Measurements from ENCODE around the gene KLHL10.
A peak's percentile ranks its signal among the peaks of the same experiment; 100 is the strongest.
"Not testable (repeated sequence)": the region's sequence is repeated elsewhere in the genome, so short reads cannot be mapped to it uniquely, and the experiment has no call there.

Gene KLHL10

DNA sequence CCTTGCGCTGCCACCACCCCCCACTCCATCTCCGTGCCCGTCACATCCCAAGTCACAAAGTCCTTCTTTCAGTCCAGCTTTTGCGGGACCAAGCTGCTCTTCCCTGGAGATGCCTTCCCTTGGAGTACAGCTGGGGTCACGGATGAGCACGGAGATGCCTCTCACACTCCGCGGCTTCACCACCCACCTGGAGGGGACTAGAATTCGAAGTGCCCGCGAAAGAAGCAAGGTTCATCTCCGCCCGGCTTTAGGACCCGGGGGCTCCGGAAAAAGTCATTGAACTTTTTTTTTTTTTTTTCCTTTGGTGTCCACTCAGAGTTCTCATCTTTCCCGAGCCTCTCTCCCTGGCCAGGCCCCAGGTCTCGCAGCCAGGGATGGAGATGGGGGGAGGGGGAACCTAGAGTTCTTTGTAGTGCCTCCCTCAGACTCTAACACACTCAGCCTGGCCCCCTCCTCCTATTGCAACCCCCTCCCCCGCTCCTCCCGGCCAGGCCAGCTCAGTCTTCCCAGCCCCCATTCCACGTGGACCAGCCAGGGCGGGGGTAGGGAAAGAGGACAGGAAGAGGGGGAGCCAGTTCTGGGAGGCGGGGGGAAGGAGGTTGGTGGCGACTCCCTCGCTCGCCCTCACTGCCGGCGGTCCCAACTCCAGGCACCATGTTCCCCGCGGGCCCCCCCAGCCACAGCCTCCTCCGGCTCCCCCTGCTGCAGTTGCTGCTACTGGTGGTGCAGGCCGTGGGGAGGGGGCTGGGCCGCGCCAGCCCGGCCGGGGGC, 25.1 kb upstream of the KLHL10 start, which contains the start of gene FKBP10:
Gene FKBP10, plus strand, starts transcription at position 624 of the 771 bp plus-strand sequence. Its CDS starts 31 bp downstream, at position 655.
- DNase-seq (ENCODE audit: low read depth, low spot score), result no peak
- peak within 1 kb of the TSS; percentile 55 for H3K4me3 ChIP-seq (ENCODE audit: low read length)

DNA sequence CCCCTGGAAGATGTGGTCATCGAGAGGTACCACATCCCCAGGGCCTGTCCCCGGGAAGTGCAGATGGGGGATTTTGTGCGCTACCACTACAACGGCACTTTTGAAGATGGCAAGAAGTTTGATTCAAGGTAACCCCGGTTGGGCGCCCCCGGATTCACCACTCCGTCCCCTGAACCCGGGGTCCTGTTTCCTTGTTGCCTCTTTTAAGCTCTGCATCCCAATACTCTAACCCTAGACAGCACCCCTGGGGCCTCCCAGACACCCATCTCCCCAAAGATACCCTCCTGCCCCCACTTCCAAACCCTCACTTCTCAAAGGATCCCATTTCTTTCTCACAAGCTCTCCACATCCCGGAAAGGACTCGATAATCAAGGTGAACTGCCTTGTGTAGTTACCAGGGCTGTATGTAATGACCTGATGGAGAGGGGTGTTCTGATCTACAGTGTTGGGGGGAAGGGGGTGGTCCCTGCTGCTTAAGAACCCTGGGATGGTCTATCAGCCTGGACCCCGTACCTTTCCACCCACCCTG, 24.4 kb upstream of the KLHL10 start:
- no peak for DNase-seq (ENCODE audit: low read depth, low spot score)
- H3K4me3 ChIP-seq (ENCODE audit: low read length), result no peak overlapping the region

DNA sequence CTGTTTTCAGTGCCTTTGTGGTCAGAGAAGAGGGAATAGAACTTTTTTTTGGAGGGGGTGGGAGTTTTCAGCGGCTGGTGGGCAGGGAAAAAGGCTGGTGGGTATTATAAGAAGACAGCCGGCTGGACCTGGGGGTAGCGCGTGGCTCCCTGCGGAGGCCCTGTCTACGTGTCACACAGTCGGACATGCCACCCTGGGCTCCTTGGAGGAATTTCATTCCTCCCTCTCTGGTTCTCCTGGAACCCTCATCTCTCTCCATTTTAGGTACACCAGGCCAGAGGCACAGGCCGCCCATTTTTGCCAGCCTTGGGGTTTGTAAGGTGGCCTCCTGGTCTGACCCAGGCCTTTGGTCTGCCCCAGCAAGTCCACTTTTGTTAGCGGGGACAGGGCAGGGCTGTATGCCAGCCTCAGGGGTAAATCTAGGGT, 23.9 kb upstream of the KLHL10 start:
- DNase-seq (ENCODE audit: low read depth, low spot score), result no peak
- no peak overlapping the region for H3K4me3 ChIP-seq (ENCODE audit: low read length)

DNA sequence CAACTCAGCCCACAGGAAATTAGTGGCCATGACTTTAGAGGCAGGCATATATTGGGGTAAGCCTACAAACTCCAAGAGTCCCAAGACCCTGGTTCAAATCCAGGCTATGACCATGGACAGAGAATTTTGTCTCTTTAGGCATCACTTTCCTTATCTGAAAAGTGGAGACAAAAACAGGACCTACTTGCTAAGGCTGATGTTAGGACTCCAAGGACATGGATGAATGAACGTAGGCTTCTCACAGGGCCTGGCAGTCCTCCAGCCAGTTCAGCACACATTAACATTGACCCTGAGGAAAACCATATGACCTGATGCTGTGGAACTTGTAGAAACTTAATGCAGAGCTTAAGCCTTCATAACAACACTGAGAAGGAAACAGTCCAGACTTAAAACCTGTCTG, 23.4 kb upstream of the KLHL10 start:
- no peak for DNase-seq (ENCODE audit: low read depth, low spot score)
- H3K4me3 ChIP-seq (ENCODE audit: low read length), result no peak overlapping the region

DNA sequence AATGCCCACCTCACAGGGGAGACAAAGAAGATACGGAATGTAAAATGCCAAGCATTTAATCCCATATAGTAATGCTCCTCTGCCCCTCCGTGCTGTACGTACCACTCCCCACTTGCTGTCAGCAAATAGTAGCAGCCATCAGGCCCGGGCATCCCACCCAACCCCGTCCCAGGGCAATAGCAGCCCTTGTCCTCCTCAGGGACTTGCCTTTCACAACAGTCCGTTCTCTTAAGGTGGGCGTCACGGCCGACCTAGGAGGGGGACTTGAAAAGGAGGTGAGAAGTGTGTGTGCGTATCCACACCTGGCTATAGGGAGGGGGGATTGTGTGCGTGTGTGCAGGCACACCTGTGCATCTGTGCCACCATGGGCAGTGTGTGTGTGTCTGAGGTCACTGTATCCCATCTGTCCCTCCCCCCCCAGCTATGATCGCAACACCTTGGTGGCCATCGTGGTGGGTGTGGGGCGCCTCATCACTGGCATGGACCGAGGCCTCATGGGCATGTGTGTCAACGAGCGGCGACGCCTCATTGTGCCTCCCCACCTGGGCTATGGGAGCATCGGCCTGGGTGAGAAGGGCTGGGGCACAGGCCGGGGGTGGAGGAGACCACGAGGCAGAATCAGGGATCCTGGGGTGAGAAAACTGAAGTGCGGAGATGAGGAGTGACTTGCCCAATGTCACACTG, 20.8 kb upstream of the KLHL10 start:
- no peak overlapping the region for H3K4me3 ChIP-seq (ENCODE audit: low read length)
- no peak for DNase-seq (ENCODE audit: low read depth, low spot score)

DNA sequence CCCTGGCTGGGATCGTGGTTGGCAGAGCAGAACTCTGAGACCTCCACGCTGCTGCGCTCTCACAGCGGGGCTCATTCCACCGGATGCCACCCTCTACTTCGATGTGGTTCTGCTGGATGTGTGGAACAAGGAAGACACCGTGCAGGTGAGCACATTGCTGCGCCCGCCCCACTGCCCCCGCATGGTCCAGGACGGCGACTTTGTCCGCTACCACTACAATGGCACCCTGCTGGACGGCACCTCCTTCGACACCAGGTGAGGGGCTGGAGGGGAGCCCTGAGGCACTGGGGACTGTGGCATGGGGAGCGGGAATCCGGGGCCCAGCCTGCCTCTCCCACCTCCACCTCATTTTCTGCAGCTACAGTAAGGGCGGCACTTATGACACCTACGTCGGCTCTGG, 19.6 kb upstream of the KLHL10 start:
- no peak overlapping the region for H3K4me3 ChIP-seq (ENCODE audit: low read length)
- no peak for DNase-seq (ENCODE audit: low read depth, low spot score)

DNA sequence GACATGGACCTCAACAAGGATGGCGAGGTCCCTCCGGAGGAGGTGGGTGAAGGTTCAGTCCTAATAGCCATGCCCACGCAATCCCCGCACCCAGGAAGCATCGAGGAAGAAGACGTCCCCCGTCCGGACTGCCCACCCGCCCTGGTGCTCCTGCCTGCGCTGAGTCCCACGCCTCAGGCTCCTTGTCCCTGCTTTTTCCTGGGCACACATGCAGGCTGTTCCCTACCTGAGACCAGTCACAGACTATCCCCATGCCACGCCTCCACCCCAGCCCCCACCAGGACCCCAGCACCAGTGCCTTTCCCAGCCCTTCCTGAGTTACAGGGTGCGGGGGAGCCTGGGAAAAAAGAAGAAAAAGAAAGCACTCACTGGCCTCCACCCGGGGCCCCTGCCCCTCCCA, 15.8 kb upstream of the KLHL10 start:
- DNase-seq (ENCODE audit: low read depth, low spot score), result no peak

DNA sequence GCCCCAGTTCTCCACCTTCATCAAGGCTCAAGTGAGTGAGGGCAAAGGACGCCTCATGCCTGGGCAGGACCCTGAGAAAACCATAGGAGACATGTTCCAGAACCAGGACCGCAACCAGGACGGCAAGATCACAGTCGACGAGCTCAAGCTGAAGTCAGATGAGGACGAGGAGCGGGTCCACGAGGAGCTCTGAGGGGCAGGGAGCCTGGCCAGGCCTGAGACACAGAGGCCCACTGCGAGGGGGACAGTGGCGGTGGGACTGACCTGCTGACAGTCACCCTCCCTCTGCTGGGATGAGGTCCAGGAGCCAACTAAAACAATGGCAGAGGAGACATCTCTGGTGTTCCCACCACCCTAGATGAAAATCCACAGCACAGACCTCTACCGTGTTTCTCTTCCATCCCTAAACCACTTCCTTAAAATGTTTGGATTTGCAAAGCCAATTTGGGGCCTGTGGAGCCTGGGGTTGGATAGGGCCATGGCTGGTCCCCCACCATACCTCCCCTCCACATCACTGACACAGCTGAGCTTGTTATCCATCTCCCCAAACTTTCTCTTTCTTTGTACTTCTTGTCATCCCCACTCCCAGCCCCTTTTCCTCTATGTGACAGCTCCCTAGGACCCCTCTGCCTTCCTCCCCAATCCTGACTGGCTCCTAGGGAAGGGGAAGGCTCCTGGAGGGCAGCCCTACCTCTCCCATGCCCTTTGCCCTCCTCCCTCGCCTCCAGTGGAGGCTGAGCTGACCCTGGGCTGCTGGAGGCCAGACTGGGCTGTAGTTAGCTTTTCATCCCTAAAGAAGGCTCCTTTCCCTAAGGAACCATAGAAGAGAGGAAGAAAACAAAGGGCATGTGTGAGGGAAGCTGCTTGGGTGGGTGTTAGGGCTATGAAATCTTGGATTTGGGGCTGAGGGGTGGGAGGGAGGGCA, 15.1 kb upstream of the KLHL10 start:
- H3K4me3 ChIP-seq (ENCODE audit: low read length), result no peak overlapping the region
- DNase-seq (ENCODE audit: low read depth, low spot score), result no peak

More for the DNA sequence above, 15.8 kb upstream of the KLHL10 start:
- no peak overlapping the region for H3K4me3 ChIP-seq (ENCODE audit: low read length)

DNA sequence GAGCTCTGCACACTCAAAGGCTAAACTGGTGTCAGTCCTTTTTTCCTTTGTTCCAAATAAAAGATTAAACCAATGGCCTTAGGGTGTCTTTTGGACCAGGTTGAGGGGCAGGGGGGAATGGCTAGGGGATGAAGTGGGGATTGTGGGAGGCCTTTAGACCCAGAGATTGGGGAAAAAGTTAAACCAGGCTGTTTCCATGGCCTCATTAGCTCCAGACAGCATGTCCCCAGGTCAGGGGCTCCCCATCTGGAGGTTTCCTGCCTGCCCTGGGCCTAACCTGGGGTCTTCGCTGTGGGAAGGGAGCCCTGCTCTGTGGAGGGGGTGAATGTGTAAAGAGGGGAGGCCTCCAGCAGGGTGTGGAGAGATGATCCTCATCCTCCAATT, 14.5 kb upstream of the KLHL10 start:
- DNase-seq (ENCODE audit: low read depth, low spot score), result no peak
- no peak overlapping the region for H3K4me3 ChIP-seq (ENCODE audit: low read length)

DNA sequence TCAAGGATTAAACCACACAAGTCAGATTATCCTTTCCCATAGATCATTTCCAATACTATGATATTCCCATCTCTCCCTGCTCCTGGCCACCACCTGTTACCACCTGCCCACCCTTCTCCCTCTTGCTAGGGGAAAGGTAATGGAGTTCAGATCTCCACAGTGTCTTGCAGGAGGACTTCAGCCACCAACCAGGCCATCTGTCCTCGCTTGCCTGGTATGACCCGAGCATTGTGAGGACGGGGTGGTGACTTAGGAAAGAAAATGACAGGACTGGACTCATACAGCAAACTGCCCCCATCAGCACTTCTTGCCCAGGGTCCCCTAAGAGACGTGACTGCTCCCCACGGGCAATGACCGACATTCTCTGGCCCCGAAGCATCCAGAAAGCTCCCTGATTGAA, 14.0 kb upstream of the KLHL10 start:
- no peak overlapping the region for H3K4me3 ChIP-seq (ENCODE audit: low read length)
- no peak for DNase-seq (ENCODE audit: low read depth, low spot score)

DNA sequence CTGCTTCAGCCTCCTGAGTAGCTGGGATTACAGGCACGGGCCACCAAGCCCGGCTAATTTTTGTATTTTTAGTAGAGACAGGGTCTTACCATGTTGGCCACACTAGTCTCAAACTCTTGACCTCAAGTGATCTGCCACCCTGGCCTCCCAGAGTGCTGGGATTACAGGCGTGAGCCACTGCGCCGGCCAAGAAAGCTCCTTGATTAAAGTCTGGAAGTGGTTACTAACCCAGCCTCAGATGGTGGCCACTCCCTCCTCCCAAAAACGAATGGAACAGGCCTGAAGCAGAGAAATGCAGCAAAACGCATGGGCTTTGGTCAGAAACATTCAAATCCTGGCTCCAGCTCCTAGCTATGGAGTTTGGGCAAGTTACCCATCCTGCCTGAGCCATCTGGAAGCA, 13.5 kb upstream of the KLHL10 start:
- no peak for DNase-seq (ENCODE audit: low read depth, low spot score)
- no peak overlapping the region for H3K4me3 ChIP-seq (ENCODE audit: low read length)

DNA sequence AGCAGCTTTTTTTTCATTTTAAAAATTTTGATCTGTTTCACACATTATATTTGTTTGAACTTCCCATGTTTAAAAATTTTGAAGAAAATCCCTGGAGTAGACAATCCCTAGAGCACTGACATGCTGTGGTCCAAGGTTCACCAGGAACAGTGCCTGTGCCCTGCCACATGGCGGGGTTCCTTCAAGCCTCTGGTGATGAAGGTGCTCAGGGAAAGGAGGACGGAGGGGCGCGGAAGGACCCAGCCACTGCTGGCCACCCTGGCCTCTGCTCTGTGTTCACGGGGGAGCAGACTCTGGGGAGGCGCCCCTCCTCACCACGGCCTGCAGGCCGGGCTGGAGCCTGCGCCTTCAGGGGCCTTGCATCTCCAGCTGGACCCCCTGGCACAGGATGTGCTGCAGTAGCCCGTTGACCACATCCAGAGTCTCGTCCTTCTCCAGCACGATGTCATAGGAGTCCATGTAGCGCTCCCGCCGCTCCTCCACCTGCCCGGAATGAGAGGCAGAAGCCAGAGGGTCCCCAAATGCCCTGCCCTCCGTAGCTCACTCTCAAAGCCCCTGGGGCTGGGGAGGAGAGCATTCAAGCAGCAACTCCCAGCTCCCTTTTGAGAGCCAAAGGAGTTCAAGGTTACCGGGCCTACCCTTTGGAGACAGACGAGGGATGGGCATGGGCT, 12.3 kb upstream of the KLHL10 start:
- no peak overlapping the region for H3K4me3 ChIP-seq (ENCODE audit: low read length)
- DNase-seq (ENCODE audit: low read depth, low spot score), result no peak

DNA sequence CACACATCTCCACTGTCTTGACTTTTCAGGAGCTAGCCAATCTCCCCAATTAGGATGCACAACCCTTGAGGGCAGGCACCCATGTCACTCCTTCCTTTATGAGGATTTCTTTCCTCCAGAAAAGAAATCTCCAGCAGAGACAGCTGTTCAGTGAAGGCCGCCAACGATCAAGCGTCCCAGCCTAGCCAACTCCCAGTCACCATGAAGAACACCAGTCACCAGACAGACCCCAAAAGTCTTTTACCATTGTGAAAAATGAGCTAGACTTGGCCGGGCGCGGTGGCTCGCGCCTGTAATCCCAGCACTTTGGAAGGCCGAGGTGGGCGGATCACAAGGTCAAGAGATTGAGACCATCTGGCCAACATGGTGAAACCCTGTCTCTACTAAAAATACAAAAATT, 7.7 kb upstream of the KLHL10 start:
- DNase-seq (ENCODE audit: low read depth, low spot score); H3K4me3 ChIP-seq (ENCODE audit: low read length): not testable (repeated sequence)

DNA sequence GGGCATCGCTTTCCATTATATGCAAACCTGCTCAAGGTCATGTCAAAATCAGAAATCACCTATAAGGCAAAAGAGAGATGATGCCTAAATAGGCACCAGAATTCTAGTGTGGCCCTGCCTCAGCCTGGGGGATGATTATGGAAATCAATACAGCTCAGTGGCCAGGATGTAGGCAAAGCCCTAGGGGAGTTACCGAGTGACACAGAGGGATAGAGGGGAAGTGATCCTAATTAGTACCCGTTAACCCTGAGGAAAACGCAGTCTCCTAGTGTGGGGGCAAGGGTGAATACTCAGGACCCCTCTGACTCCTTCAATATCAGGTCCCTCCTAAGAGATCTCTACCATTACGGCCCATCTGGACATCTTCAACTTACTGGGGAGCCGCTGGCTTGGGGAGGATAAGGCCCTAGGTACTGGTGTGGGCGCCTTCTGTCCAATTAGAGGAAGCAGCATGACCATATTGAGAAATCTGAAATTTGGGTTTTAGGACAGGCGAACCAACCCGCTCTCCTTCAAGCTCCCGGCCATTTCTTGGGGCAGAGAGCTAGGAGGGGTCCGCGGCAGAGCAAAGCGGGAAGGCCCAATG, 2.3 kb upstream of the KLHL10 start:
- peak overlapping the region; percentile 62 for H3K4me3 ChIP-seq (ENCODE audit: low read length)
- no peak for DNase-seq (ENCODE audit: low read depth, low spot score)

DNA sequence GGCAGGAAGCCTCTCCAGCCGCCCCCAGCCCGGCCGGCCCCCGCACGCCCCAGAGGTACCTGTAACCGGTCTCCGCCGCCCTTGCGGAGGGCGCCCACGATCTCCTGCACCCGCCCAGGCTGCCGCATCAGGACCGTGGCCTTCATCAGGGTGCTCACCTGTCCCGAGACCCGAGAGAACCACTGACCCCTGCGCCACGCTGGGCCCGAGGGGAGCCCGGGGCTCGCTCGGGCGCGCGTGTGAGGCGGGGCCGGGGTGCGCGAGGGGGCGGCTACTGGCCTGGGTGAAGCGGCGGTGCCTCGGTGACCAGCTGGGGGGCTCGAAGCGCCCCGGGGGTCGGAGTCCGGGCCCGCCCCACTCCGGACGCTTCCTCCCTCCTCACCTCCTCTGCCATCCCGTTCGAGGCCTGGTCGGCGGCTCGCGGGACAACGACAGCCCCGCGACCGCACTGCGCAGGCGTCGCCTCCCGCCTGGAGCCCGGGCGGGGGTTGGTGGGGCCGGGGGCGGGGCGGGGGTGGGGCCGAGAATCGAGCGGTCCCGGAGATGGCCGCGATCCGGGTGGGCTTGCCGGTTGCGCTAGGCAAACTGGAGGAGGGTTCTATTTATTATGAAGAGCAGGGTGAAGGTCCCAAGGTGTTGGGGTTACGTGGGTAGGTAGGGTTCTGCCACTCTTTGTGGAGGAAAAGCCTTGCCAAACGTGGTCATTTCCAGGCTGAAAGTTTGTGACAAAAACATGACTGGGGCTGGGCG, 1.6 kb upstream of the KLHL10 start, which contains the start of gene NT5C3B:
Gene NT5C3B, minus strand, starts transcription at position 433 of the 750 bp plus-strand sequence. Its CDS starts 39 bp downstream, at position 394.
- peak within 1 kb of the TSS; percentile 62 for H3K4me3 ChIP-seq (ENCODE audit: low read length)
- no peak for DNase-seq (ENCODE audit: low read depth, low spot score)

DNA sequence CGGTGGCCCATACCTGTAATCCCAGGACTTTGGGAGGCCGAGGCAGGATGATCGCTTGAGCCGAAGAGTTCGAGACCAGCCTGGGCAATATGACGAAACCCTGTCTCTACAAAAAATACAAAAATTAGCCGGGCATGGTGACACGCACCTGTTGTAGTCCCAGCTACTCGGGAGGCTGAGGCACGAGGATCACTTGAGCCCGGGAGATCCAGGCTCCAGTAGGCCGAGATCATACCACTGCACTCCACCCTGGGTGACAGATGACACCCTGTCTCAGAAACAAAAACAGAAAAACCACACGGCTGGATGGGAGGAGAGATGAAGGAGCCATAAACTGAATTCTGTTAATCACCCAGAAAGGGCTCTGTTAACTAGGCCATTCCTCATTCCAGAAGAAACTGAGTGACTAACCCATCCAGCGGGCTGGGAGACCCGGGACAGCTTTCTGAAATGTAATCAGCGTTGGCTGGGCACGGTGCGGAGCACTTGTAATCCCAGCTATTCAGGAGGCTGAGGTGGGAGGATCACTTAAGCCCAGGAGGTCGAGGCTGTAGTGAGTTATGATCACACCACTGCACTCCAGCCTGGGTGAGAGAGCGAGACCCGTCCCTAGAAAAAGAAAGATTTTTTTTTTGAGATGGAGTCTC, 952 bp upstream of the KLHL10 start:
- no peak for DNase-seq (ENCODE audit: low read depth, low spot score)
- H3K4me3 ChIP-seq (ENCODE audit: low read length), result peak overlapping the region; percentile 62

DNA sequence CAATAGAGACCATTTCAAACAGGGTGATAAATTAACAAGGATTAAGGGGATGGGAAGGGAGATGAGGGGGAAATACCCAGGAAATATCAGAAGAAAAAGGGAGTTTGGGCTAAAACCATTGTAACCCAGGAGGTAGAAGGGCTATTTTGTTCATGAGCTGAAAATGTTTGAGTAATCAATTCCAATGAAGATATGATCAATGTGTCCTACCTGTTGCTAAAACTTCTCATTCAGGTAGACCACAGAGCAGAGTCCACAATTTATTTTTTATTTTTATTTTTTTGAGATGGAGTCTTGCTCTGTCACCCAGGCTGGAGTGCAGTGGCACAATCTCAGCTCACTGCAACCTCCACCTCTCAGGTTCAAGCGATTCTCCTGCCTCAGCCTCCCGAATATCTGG, 1.8 kb downstream of the KLHL10 start:
- DNase-seq (ENCODE audit: low read depth, low spot score); H3K4me3 ChIP-seq (ENCODE audit: low read length): not testable (repeated sequence)

Measured in Jurkat, Clone E6-1 (cell line).